Activated CD4-positive, alpha-beta T cell treated with anti-CD3 and anti-CD28 coated beads, Interleukin-2, amount 10 ng/mL, durations not matched to agents 24 days and 14 days (primary cell): ENCODE results near the gene THSD1. TPM values are rescaled to one million over a fixed set of nuclear protein-coding genes. Genes with fewer than 3 reads are reported as not detected.
"Not testable (repeated sequence)": the region's sequence is repeated elsewhere in the genome, so short reads cannot be mapped to it uniquely, and the experiment has no call there.

Source experiments
- DNase-seq: peaks from one replicate; pipeline ENCODE4 v3.0.0; 2022
- H3K27ac Mint-ChIP-seq: one replicate; pipeline ENCODE4 v1.8.0; 2022; ENCODE audit warnings: mild to moderate bottlenecking, mixed read lengths
- H3K27me3 Mint-ChIP-seq: one replicate; pipeline ENCODE4 v1.8.0; 2022; ENCODE audit warnings: mixed read lengths
- H3K36me3 Mint-ChIP-seq: one replicate; pipeline ENCODE4 v1.8.0; 2022; ENCODE audit warnings: low read depth, mild to moderate bottlenecking, mixed read lengths
- H3K4me1 Mint-ChIP-seq: one replicate; pipeline ENCODE4 v1.8.0; 2021; ENCODE audit warnings: mixed read lengths
- H3K4me3 Mint-ChIP-seq: one replicate; pipeline ENCODE4 v1.8.0; 2022; ENCODE audit warnings: mild to moderate bottlenecking, moderate library complexity, mixed read lengths
- H3K9me3 Mint-ChIP-seq: one replicate; pipeline ENCODE4 v1.8.0; 2021; ENCODE audit warnings: mixed read lengths
- intact Hi-C: fragments of 100-400 bp; cut with micrococcal nuclease; formaldehyde crosslinking; loops from one replicate; pipeline ENCODE4 v1.15.1; 2023
- total RNA-seq: library from RNA; stranded (reverse); gene quantifications from 2 replicates; pipeline ENCODE4 v1.2.3, GENCODE V29; 2022

The THSD1 gene
- total RNA-seq, 1 donor from 2014 or later, result 0.14 TPM

DNA sequence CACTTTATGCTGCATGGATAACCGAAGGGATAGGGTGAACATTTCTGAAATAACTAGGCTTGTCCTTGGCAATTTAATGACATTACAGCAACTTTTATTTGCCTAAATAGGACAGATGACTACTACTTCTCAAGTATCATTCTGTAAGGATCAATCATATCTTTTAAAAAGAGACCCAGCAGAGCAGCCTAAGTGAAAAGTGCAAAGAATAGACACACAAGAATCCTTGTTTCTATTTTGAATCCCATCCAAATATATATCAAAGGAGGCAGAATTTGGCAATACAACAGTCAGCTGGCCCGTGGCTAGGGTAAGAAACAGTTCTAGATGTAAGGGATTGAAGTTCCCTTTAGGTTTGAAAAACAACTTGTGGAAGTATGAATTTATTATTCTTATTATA is 6.9 kb downstream of the THSD1 start:
- H3K9me3 Mint-ChIP-seq, result no peaks in the 10 kb centered on the region
- H3K4me3 Mint-ChIP-seq, result no peak overlapping the region
- no peak for DNase-seq
- peaks cover 1% of the 10 kb centered on the region for H3K4me1 Mint-ChIP-seq
- intact Hi-C loops, result no loop called here
- H3K27me3 Mint-ChIP-seq, result peaks cover 33% of the 10 kb centered on the region
- H3K27ac Mint-ChIP-seq, result no peak overlapping the region
- H3K36me3 Mint-ChIP-seq, result no peaks in the 10 kb centered on the region

DNA sequence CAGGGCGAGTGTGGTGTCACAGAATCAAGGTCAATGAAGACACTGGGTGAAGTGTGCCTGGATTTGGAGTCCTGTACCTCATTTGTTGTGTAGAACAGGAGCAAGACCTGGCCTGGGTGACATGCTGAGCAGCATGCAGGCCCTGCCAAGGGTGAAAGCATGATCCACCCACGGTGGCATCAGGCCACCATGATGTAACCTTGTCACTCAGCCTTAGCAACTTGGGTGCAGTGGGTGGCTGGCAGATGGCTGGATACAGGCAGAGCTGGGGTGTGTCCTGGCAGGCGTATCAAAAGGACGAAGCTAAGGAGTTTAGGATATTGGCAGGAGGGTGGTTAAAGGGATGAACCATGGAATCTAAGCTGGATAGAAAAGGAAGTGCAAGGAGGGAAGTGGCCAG is 10.3 kb downstream of the THSD1 start:
- Mint-ChIP-seq H3K4me1 (no peaks in the 10 kb centered on the region), H3K9me3 (no peaks in the 10 kb centered on the region), H3K27ac (no peak overlapping the region), H3K27me3 (peaks cover 22% of the 10 kb centered on the region), H3K36me3 (no peaks in the 10 kb centered on the region), H3K4me3 (no peak overlapping the region)
- intact Hi-C loops, result no loop called here
- DNase-seq, result no peak

DNA sequence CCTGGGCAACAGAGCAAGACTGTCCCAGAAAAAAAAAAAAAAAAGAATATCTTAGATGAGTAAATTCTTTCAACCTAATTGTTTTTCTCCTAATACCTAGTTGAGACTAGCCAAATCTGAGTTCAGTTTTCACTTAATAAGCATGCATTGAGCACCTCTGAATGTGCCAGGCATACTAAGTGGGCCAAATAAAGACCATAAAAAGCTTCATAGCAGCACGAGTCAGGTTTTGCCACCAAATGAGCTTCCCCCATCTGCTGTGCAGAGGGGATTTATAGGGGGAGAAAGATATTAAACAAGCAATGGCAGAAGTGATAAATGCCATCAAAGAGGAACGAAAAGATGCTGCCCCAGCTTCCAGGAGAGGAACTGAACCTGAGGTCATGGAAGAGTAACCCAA is 11.4 kb downstream of the THSD1 start:
- intact Hi-C loops, result no loop called here
- no peak overlapping the region for H3K27ac Mint-ChIP-seq
- no peak for DNase-seq
- no peaks in the 10 kb centered on the region for H3K36me3 Mint-ChIP-seq
- peaks cover 20% of the 10 kb centered on the region for H3K27me3 Mint-ChIP-seq
- H3K9me3 Mint-ChIP-seq, result no peaks in the 10 kb centered on the region
- no peaks in the 10 kb centered on the region for H3K4me1 Mint-ChIP-seq
- H3K4me3 Mint-ChIP-seq, result no peak overlapping the region

DNA sequence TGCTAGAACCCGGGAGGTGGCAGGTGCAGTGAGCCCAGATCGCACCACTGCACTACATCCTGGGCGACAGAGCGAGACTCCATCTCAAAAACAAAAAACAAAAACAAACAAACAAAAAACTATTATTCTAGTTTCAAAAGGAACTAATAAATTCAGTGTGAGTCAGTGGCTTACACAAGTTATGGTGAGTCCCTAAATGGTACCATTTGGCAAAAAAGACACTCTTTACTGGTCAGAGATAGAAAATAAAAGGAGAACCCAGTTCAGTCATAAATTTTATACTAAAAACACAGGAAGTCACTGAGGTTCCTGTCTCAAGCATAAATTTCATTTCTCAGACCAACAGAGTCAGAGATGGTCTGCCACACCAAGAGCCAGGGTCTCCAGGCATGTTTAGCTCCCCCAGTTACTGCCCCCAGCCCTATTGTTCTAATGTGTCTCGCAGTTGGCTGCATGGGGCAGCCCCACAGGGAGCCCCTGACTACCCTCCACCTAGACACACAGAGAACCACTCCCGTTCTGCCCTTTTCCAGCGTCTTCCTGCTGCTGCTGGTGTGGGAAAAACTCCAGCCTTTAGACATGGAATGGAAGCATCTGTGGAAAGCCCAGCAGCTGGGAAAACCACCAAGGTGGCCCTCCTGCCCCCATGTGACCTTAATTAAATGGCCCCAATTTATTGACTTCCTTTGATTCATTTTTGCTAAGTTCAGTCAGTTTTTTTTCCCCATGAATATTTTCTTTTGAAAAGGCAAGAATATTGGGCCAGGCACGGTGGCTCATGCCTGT is 12.2 kb downstream of the THSD1 start:
- H3K27ac Mint-ChIP-seq, result no peak overlapping the region
- no peak for DNase-seq
- H3K4me1 Mint-ChIP-seq, result no peaks in the 10 kb centered on the region
- H3K9me3 Mint-ChIP-seq, result no peaks in the 10 kb centered on the region
- no peak overlapping the region for H3K4me3 Mint-ChIP-seq
- peaks cover 18% of the 10 kb centered on the region for H3K27me3 Mint-ChIP-seq
- no peaks in the 10 kb centered on the region for H3K36me3 Mint-ChIP-seq
- intact Hi-C loops, result no loop called here

DNA sequence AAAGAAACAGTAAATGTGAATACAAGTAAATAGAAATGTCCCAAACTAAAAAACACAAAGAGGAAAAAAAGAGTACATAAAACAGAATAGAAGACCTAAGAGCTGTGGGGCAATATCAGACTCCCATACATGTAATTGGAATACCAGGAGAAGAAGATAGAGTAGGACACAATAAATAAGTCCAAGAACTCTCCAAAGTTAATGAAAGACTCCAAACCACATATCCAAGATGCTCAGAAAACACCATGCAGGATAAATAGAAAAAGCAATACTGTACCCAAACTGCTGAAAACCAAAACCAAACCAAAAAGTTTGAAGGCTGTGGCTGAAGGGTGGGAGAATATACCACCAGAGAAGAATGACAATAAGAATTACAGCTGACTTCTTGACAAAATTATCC is 18.3 kb downstream of the THSD1 start:
- no peaks in the 10 kb centered on the region for H3K4me1 Mint-ChIP-seq
- no peak for DNase-seq
- intact Hi-C loops, result no loop called here
- no peaks in the 10 kb centered on the region for H3K9me3 Mint-ChIP-seq
- H3K36me3 Mint-ChIP-seq, result no peaks in the 10 kb centered on the region
- no peak overlapping the region for H3K4me3 Mint-ChIP-seq
- no peak overlapping the region for H3K27ac Mint-ChIP-seq
- H3K27me3 Mint-ChIP-seq, result no peaks in the 10 kb centered on the region

DNA sequence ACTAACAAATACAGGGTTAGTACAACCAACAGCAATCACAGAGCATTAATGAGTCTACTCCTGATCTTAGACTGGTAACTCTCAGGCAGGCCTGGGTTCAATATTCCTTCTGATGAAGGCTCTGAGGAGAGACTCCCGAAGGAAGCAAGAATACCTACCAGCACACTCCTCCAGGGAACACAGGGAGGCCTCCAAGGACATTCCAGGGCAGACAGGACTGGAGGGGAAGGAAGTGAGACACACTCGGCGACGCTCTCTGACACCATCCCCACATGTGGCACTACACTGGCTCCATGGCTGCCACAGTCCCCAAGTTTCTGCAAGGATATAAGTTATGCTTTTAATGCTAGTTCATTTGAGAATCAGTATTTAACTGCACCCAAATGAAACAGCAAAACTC is 20.1 kb downstream of the THSD1 start:
- no peak overlapping the region for H3K27ac Mint-ChIP-seq
- intact Hi-C loops, result no loop called here

DNA sequence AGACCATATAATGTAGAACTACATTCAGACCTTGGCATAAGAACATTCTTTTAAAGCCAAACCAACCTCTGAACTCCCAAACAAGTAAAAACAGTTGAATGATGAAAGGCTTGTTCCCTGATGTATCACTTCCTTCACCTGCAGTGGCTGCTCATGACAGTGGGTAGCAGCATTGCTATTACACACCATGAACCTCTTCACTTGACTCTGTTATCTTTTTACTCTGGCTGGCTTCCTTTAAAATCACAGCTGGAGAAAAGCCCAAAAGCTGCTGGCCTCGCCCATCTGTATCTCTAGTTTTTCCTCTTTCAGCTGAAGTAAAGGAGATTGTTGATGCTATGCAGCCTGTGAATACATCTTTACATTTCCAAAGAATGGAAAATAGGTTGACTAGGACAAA is 22.6 kb downstream of the THSD1 start:
- intact Hi-C loops, result no loop called here
- H3K4me1 Mint-ChIP-seq, result no peaks in the 10 kb centered on the region
- H3K4me3 Mint-ChIP-seq, result no peak overlapping the region
- H3K9me3 Mint-ChIP-seq, result no peaks in the 10 kb centered on the region
- H3K27ac Mint-ChIP-seq, result no peak overlapping the region
- no peak for DNase-seq
- no peaks in the 10 kb centered on the region for H3K27me3 Mint-ChIP-seq
- H3K36me3 Mint-ChIP-seq, result no peaks in the 10 kb centered on the region

More for the DNA sequence above, 20.1 kb downstream of the THSD1 start:
- Mint-ChIP-seq H3K36me3 (no peaks in the 10 kb centered on the region), H3K27me3 (no peaks in the 10 kb centered on the region), H3K4me3 (no peak overlapping the region), H3K9me3 (no peaks in the 10 kb centered on the region), H3K4me1 (no peaks in the 10 kb centered on the region)
- no peak for DNase-seq

DNA sequence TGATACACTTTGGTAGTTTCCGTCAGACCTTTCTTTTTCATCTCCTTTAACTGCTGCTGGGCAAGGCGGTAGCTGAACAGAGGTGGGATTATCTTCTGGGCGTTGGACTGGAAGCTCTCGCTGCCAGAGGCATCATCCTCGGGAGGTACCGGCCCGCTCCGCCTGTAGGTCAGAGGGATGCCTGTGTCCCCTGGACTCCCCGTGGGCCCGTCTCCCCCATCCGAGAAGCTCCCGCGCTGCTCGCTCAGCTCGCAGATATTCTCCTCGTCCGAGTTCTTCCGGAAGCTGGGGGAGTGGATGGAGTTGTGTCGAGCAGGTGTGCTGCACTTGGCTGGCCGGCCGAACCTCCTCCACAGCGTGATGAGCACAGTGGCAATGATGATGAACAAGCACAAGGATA is 27.7 kb downstream of the THSD1 start:
- intact Hi-C loops, result no loop called here
- Mint-ChIP-seq H3K9me3 (no peaks in the 10 kb centered on the region), H3K4me3 (no peak overlapping the region), H3K4me1 (no peaks in the 10 kb centered on the region), H3K36me3 (no peaks in the 10 kb centered on the region), H3K27ac (no peak overlapping the region), H3K27me3 (peaks cover under 1% of the 10 kb centered on the region)
- no peak for DNase-seq

DNA sequence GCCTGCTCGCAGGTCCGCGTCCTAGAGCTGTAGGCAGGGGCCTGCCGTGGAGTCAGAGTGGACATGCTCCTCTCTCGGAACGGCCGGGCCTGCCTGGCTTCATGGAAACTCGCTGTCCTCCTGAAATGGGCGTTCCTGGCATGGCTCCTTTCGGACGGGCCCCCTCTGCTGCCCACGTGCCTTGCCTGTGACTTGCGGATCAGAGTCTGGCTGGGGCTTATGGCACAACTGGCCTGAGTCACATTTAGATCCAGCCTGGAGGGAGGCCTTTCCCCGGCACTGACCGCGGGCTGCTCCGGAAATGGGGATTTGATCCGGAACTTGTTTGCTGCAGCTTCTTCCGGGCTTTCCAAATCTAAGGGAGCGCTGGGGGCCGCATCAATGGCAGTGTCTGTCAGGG is 28.1 kb downstream of the THSD1 start:
- H3K27ac Mint-ChIP-seq, result no peak overlapping the region
- no peaks in the 10 kb centered on the region for H3K9me3 Mint-ChIP-seq
- no peaks in the 10 kb centered on the region for H3K4me1 Mint-ChIP-seq
- no peak overlapping the region for H3K4me3 Mint-ChIP-seq
- peaks cover 2% of the 10 kb centered on the region for H3K27me3 Mint-ChIP-seq
- DNase-seq, result no peak
- H3K36me3 Mint-ChIP-seq, result no peaks in the 10 kb centered on the region
- intact Hi-C loops, result no loop called here

DNA sequence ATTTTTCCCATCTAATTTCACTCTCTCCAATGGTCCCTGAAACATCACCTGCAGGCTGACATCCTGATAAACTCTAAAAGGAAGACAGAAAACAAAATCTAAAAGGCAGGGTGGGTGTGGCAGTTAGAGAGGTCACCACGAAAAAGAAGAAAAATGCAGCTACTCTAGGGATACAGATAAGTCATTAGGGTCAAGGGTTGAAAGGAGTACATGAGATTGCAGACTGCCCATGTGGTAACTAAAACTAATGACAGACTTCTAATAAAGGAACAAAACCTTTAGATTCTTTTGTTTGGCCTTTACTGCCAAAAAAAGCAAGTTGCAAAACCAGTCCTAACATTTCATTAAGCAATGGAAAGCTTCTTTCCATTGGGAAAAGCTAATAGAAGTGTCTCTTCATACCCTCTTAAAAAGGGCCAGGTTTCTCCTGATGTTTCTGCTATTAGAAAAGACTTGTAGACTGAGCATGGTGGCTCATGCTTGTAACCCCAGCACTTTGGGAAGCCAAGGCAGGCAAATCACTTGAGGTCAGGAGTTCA is 31.0 kb downstream of the THSD1 start:
- Mint-ChIP-seq H3K27me3 (peaks cover 2% of the 10 kb centered on the region), H3K9me3 (no peaks in the 10 kb centered on the region)

DNA sequence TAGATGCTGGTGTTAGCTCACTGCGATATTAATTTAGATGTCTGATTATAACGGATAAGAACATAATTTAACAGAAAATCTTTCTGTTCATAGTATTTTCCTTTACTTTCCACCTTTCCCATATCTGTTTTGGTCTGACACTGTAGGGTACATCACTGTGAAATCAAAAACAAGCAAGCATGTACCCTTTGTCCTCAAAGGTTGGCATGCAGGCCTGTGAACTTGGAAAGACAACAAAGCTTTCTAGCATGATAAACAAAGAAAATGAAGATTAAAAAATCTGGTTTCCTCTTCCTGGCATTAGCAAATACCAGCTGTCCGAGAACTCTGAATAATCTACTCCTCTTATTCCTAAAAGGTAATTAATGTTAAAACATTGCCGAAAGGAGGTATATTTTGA is 31.6 kb downstream of the THSD1 start:
- no peaks in the 10 kb centered on the region for H3K4me1 Mint-ChIP-seq
- intact Hi-C loops, result no loop called here
- no peaks in the 10 kb centered on the region for H3K9me3 Mint-ChIP-seq
- peaks cover 2% of the 10 kb centered on the region for H3K27me3 Mint-ChIP-seq
- H3K36me3 Mint-ChIP-seq, result no peaks in the 10 kb centered on the region
- no peak overlapping the region for H3K4me3 Mint-ChIP-seq
- H3K27ac Mint-ChIP-seq, result no peak overlapping the region
- DNase-seq, result no peak

More for the DNA sequence above, 31.0 kb downstream of the THSD1 start:
- no peak for DNase-seq
- no peak overlapping the region for H3K4me3 Mint-ChIP-seq
- intact Hi-C loops, result no loop called here
- no peaks in the 10 kb centered on the region for H3K4me1 Mint-ChIP-seq
- H3K36me3 Mint-ChIP-seq, result no peaks in the 10 kb centered on the region
- no peak overlapping the region for H3K27ac Mint-ChIP-seq

DNA sequence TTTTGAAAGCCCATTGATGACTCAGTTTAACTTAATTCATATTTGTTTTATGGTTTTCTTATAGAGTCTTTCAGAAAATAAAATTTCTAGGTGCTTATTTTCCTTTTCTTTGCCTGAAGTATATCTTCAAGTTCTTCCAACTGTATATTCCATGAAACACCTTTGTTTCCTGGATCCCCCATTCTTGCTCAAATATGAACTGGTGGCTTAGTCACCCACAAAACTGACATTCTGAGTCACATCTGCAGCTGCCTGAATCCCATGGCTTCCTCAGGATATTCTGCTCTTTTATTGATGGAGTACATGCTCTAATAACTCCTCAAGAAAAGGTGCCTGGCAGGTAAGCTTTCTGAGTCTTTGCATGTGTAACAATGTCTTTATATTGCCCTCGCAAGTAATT is 32.7 kb downstream of the THSD1 start:
- H3K4me1 Mint-ChIP-seq, H3K36me3 Mint-ChIP-seq, intact Hi-C loops, H3K27ac Mint-ChIP-seq, H3K9me3 Mint-ChIP-seq, H3K4me3 Mint-ChIP-seq, DNase-seq, H3K27me3 Mint-ChIP-seq: not testable (repeated sequence)

DNA sequence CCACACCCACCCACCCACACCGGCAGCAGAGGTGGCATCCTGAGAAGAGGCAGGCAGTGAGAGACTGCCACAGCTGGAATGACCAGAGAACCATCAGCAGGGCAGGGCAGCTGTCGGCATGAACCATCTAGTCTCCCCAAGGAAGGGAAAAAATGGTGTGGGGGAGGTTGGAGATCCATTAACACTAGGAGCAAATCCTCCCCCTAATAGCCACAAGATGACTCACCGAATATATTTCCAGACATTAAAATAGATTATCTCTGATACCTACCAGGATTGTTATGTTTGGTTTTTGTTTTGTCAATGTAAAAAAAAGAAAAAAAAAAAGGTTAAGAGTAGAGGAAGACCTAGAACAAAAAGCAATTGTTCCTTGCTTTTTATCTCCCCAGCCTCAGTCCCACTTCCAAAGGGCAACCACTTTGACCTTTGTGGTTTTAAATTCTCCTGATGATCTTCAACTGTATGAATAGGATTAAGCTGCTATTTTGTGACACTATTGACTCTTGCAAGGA is 34.2 kb downstream of the THSD1 start:
- Mint-ChIP-seq H3K9me3 (no peaks in the 10 kb centered on the region), H3K27ac (no peak overlapping the region), H3K27me3 (peaks cover 2% of the 10 kb centered on the region), H3K4me3 (no peak overlapping the region), H3K4me1 (no peaks in the 10 kb centered on the region), H3K36me3 (no peaks in the 10 kb centered on the region)
- intact Hi-C loops, result no loop called here
- no peak for DNase-seq

DNA sequence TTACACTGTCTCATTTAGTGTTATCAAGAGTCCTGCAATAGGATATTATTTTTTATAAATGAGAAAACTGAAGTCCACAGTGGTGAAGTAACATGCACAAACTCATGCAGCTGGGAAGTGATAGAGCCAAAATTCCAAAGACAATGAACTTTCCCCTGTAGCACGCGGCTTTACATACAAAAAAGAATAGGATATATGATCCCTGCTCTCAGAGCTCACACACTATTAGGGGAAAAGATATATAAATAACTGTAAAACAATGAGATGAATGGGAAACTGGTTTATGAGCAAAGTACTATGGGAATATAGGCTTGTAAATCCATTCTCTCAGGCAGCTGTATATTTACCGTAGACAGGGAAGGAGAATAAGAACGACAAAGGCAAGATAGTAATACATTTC is 39.7 kb downstream of the THSD1 start:
- H3K9me3 Mint-ChIP-seq, result peaks cover 10% of the 10 kb centered on the region
- H3K36me3 Mint-ChIP-seq, result no peaks in the 10 kb centered on the region
- H3K4me1 Mint-ChIP-seq, result no peaks in the 10 kb centered on the region
- no peak overlapping the region for H3K4me3 Mint-ChIP-seq
- DNase-seq, result no peak
- intact Hi-C loops, result no loop called here
- no peak overlapping the region for H3K27ac Mint-ChIP-seq
- peaks cover 6% of the 10 kb centered on the region for H3K27me3 Mint-ChIP-seq
